Upper lobe of left lung (tissue), 4 donors: ENCODE results near the gene ARIH1.

ENCODE experiments used
- CTCF ChIP-seq, 6 experiments: fragments of 450-650 bp in 4 of 6; fragments of 200-600 bp in 2 of 6; sonication (generic) in 2 of 6; IDR thresholded peaks; one replicate each; pipeline ENCODE4 v1.5.1; 2016 to 2019; ENCODE audit warnings: antibody characterized with exemption in 6 of 6
- EP300 ChIP-seq, 4 donors: sonication (generic); formaldehyde crosslinking; IDR thresholded peaks; one replicate each; pipeline ENCODE4 v1.5.1; 2017; ENCODE audit warnings: antibody characterized with exemption in 4 of 4, control low read depth in 2 of 4
- POLR2A ChIP-seq, 4 donors: fragments of 450-650 bp; IDR thresholded peaks; one replicate each; pipeline ENCODE4 v1.5.1; 2016 to 2017; ENCODE audit warnings: antibody characterized with exemption in 4 of 4, mild to moderate bottlenecking in 2 of 4
- POLR2AphosphoS5 ChIP-seq, 2 donors: sonication (generic); formaldehyde crosslinking; IDR thresholded peaks; one replicate each; pipeline ENCODE4 v1.5.1; 2017; ENCODE audit warnings: antibody characterized with exemption in 2 of 2

GRCh38 chr15:72495007-72495406 is 20.9 kb downstream of the ARIH1 start:
- TF ChIP-seq CTCF (IDR thresholded peaks at IDR 0.05) = no peak
- no peak for TF ChIP-seq POLR2A (IDR thresholded peaks at IDR 0.05)
- no peak for TF ChIP-seq EP300 (IDR thresholded peaks at IDR 0.05)
- no peak for TF ChIP-seq POLR2AphosphoS5 (IDR thresholded peaks at IDR 0.05)
